LNCAP (cell line): ENCODE data around the gene CROCC.

ENCODE experiments used
- CTCF ChIP-seq: fragments of 450-650 bp; IDR thresholded peaks from 2 replicates; pipeline ENCODE4 v1.5.1; 2017; ENCODE audit warnings: mild to moderate bottlenecking

Gene CROCC

GRCh38 chr1:17014671-17015567 is 93.2 kb downstream of the CROCC start:
- TF ChIP-seq CTCF, result no peak

DNA sequence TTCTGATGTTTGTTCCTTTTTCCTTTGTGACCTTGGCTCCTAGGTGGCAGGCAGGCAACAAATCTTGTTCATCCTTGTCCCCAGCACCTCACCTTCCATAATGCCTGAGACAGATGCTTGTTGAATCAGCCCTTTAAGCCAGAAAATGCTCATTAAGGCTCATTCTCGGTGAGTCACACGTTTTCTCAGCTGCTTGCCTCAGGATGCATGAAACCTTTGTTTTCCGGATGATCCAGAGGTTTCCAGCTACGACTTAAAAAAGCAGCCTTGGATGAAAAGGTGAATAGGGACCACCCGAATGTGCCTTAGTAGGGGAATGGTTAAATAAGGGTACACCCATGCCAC is 94.6 kb downstream of the CROCC start:
- no peak for TF ChIP-seq CTCF

DNA sequence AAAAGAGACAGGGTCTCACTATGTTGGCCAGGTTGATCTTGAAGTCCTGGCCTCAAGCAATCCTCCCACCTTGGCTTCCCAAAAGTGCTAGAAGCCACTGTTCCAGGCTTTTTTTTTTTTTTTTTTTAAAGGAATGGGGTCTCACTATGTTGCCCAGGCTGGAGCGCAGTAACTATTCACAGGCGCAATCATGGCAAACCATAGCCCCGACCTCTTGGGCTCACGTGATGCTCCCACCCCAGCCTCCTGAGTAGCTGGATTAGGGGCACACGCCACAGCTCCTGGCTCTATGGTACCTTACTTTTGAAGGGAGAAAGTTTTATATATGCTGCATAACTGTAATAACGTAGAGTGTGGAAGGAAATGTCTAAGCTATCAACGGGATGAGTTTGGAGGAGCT is 95.7 kb downstream of the CROCC start:
- no peak for TF ChIP-seq CTCF

GRCh38 chr1:17018849-17019248 is 97.1 kb downstream of the CROCC start:
- TF ChIP-seq CTCF, result no peak

GRCh38 chr1:17020502-17020901 is 98.8 kb downstream of the CROCC start:
- no peak for TF ChIP-seq CTCF

- TF ChIP-seq CTCF, result no peak
These were observed 100.2 kb downstream of the CROCC start for GRCh38 chr1:17021896-17022295.
